HG02588 (cell line): ENCODE measurements around the gene RNASE11.
"Not testable (repeated sequence)": the region's sequence is repeated elsewhere in the genome, so short reads cannot be mapped to it uniquely, and the experiment has no call there.

Experiments
- ATAC-seq: cut with Tn5 transposase; IDR thresholded peaks from one replicate; pipeline ENCODE4 v1.9.1; 2021; ENCODE audit warnings: mild to moderate bottlenecking, moderate library complexity; ENCODE audit not compliant: unreplicated experiment

Gene RNASE11

DNA sequence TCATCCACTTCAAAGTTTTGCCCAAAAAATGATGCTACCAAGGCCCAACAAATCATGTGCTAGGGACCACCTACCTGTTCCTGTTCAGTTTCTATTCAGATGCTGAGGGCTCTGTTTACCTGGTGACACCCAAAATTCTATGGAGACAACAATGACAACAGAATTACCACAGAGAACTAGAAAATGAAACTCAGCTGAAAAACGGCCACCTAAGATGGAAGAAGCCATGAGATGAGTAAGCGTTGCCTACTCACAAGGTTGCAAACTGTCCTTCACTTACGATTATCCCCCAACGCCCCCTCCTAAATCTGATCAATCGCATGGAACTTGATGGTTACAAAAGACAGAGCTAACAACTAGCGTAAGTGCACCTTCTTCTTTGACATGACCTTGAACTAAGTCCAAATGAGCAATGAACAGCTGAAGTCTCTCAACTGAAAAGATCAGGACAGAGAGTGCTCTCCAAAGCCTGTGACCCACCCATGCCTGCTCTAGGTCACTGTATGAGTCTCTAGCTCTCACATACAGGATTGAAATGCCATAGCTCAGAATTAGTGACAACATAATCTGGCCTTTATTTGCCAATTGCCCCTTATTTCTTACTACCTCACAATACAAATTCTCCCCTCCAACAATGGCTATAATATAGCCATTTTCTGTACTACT lies at the start of gene RNASE11:
Gene RNASE11 (minus strand): TSS at position 513 of the 666 bp plus-strand sequence.
- no peak for ATAC-seq

DNA sequence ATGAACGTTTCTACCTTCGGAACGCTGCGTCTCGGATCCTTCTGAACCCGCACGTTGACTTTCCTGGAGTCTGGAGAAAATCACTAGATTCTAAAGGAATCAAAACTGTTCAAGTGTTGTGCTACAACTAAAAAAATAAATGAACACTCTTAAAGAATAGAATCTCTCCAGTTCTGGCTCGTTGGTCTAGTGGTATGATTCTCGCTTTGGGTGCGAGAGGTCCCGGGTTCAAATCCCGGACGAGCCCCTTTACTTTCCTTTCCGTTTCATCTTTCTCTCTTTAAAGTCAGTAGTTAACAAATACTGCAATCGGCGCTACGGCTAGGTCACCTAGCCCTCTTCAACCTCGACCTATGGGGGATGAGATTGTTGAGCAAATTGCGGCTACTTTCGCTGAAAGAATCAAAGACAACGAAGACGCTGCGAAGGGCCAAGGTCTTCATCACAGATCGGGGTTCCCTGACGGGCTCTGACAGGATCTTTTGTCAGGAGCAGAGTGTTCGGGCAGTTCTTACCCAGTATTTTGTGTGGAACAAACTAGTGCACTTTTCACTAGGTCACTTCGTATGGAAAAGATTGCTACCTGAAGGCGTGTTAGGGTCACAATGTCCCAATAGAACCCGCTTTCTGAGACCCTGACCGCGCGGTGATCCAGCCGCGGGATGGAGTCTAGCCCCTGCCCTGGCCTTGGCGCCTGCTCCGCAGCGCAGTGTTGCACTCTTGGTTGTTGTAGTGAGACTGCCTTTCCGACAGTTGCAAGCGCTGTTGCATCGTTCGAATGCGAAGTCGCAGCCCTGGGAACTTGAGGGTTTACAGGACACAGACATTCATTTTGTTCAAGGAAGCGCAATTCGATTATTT lies 45.3 kb upstream of the RNASE11 start:
- peak; percentile 53 for ATAC-seq

DNA sequence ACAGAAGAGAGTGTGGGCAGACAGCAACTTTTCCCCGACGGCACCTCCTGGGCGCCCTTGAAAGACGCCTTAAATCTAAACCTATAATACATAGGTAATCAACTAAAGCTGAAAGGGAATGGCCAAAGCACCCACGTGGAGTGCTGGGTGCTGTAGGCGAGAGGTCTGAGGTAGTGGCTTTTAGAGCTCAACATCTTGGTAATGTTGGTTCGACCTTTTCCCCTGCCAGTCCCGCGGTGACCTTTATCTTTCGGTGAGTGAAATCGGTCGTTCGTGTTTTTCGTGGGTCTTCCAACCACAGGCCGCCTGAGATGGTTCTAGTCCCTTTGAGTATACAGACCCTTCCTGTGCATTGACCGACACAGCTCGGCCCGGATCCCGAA lies 44.6 kb upstream of the RNASE11 start:
- no peak for ATAC-seq

DNA sequence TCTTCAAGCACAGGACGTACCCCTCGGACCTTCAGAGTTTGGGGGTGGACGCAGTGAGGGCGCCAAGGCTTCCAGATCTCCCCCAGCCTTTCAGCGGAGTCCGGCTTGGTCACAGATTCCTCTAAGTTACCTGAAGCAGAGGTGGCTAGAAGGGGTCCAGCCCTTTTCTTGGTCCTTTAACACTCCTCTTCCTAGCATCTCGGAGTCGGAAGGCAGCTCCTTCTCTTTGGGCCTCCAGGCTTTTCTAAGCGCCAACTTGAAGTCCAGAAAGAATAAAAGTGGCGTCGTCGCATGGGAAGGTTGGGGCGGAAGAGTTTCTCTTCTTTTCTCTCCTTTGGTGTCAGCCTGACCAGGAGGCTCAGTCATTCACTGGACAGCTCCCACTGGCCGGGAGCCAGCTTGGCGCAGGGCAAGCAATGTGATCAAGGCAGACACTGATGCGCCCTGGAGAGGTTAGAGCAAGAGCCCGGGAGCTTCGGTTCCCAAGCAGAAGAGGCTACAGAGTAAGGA lies 44.1 kb upstream of the RNASE11 start:
- no peak for ATAC-seq

GRCh38 chr14:20631023-20631879 lies 43.5 kb upstream of the RNASE11 start:
- no peak for ATAC-seq

DNA sequence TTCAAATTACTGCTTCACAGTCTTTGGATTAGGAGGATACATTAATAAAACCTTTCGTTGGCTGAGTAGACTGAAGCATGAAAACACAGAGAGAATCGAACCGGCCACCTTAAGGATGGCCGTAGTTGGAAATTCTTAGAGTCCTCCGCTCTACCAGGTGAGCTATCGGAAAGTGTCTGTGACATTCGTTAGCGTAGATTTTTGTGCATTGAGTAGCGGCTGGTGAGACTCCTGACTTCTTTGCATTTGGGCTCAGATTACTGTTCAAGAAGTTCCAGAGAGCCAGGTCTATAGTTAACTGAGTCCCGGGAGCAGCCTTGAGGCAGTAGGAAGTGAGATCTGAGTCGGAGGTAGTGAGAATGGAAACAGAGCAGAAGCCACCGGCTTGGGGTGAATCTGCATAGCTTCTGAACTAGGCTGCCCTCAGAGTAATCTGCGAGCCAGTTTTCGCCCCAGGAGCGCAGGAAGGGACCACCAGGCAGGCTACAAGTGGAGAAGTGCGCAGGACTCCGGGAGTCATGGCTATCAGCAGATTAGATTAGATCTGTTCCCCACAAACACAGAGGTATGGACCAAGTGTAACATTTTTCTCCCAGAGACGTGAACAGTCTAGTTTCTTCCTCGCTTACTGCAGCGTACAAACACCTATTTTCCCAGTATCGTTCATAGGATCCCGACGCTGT lies 42.7 kb upstream of the RNASE11 start:
- ATAC-seq, result no peak

- ATAC-seq, result no peak
Observed at GRCh38 chr14:20628063-20628854, 40.5 kb upstream of the RNASE11 start.

DNA sequence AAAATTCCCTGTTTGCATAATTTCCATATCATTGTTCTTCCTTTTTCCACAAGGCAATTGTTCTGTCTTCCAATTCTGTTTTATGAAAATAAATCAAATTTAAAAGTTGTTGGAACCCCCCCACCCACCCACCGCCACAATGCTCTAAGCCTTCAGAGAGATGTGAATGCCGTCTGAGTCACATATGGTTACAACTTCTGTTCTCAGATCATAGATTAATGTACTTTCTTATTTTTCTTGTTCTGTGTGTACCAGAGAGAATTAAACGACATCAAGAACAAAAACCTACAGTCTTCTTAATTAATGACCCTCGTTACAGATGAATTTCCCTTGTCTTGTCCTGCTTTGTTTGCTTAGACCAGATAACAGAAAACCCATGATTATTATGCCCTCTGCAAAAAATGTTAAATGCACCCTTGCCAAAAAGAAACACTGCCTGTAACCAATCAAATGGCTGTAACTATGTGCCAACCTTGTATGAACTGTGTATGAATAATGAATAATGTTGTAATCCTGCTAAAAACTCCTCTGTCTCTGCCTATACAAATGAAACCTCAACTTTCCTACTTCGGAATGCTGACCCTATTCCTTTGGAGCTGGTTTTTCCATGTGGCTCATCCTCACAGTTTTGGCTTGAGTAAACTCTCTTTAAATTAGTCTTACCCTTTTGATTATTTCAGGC lies 39.7 kb upstream of the RNASE11 start:
- no peak for ATAC-seq

GRCh38 chr14:20626274-20626673 lies 38.5 kb upstream of the RNASE11 start:
- no peak for ATAC-seq

DNA sequence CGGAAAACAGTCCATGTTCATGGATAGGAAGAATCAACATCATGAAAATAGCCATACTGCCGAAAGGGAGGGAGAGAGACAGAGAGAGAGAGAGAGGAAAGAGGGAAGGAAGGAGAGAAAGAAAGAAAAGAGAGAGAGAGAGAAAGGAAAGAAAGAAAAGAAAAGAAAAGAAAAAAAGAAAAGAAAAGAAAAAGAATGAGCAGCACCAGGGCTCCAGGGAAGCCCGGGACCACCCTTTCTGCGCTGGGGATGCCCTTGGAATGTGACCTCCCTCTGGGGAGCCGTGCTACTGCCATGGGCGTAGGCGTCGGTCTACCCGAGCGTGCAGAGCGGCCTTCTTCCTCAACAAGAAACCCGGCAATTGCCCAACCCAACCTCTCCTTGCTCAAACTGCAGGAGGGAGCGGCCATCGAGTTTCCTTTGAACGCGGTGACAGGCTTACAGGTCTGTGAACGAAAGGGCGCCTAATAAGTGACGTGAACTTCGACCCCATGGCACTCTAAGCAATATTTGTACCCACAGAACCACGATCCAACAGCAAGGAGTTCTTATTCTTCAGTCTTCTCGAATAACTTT lies 36.8 kb upstream of the RNASE11 start:
- ATAC-seq, result no peak

DNA sequence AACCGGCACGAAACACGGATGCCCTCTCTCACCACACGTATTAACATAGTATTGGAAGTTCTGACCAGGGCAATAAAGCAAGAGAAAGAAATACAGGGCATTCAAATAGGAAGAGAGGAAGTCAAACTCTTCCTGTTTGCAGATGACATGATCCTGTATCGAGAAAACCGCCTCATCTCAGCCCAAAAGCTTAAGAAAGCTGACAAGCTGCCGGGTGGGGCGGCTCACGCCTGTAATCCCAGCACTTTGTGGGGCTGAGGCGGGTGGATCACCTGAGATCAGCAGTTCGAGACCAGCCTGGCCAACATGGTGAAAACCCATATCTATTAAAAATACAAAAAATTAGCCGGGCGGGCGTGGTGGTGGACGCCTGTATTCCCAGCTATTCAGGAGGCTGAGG lies 36.0 kb upstream of the RNASE11 start:
- no peak for ATAC-seq

DNA sequence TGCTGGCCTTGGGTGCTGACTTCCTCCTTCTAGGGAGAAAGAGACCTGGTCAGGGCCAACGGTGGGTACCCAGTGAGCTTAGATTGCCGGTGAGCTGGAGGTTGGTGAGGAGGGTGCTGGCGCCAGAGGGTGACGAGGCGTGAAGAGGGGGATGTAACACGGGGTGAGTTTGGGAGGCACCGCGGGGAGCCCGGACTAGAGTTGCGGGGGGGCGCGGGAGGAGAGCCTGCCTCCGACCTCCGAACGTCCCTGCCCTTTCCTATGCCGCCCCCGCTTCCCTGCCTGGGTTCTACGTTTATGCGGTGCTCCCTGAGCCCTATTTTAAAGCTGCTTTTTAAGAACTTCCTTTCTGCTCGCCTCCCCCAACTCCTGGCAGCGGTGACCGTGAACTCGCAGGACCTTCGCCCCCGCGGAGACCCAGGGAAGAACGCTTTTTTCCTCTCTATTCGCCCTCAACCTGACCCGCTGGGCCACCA lies 35.1 kb upstream of the RNASE11 start:
- ATAC-seq, result no peak

GRCh38 chr14:20620798-20621478 lies 33.1 kb upstream of the RNASE11 start:
- no peak for ATAC-seq

DNA sequence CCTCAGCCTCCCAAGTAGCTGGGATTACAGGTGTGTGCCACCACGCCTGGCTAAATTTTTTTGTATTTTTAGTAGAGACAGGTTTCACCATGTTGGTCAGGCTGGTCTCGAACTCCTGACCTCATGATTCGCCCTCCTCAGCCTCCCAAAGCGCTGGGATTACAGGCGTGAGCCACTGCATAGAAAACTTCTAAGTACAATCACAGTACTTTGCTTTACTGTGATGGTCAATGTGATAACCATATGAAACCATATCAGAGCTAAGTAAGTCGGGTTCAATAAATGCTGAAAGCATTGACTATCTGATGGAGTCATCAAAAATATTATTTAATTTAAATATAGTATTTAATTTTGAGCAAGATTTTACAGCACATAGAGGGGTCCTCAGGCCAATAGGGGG lies 31.9 kb upstream of the RNASE11 start:
- ATAC-seq, result not testable (repeated sequence)

DNA sequence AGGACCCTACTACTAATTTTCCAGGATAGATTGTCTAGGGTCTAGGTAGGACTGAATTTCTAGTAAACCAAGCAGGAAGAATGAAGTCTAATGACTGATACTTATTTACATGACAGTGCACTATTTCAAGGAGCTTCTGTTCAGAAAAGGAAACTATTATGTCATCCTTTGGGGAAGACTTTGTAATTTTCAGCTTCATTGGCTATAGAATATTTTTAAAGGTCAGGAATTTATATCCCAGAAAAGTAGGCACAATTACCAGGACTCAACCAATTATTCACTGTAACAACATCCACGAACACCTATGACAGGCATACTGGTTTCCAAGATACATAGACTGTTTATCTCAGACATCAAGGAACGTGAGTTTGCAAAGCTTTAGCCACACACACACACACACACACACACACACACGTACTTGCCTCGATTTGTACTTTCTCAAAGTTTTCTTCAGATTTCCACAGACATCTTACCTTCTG lies 30.5 kb upstream of the RNASE11 start:
- no peak for ATAC-seq

GRCh38 chr14:20617138-20618003 lies 29.6 kb upstream of the RNASE11 start:
- no peak for ATAC-seq

- no peak for ATAC-seq
Observed at GRCh38 chr14:20615996-20616395, 28.2 kb upstream of the RNASE11 start.
